Kidney (tissue), 14 donors: ENCODE measurements around the gene OR6C1. TPM values are rescaled to one million over a fixed set of nuclear protein-coding genes. Genes with fewer than 3 reads are reported as not detected.

ENCODE experiments used
- DNase-seq, 5 donors: peaks; one replicate each; pipeline ENCODE4 v3.0.0-alpha.2; 2013 to 2020
- FAIRE-seq: peaks from 2 replicates; lab custom pipeline; 2012; peaks lifted over from hg19 to GRCh38; lab: Jason Lieb, UNC
- H3K27ac ChIP-seq, 2 donors: one replicate each; pipeline ENCODE4 v1.7.0; 2013; ENCODE audit warnings: low read depth in 2 of 2, low read length in 2 of 2, inconsistent platforms in 1 of 2
- H3K27me3 ChIP-seq: one replicate; pipeline ENCODE4 v1.7.1; 2013; ENCODE audit warnings: low read length, inconsistent platforms; ENCODE audit not compliant: control insufficient read depth, insufficient read depth
- H3K36me3 ChIP-seq, 3 donors: one replicate each; pipeline versions ENCODE4 v1.7.0 to v1.7.1; 2013; ENCODE audit warnings: low read length in 3 of 3, control low read depth in 1 of 3, inconsistent platforms in 1 of 3; ENCODE audit not compliant: insufficient read depth in 3 of 3, control insufficient read depth in 2 of 3
- H3K4me1 ChIP-seq, 3 donors: one replicate each; pipeline versions ENCODE4 v1.7.0 to v1.7.1; 2013; ENCODE audit warnings: low read length in 3 of 3, inconsistent platforms in 1 of 3, low read depth in 1 of 3; ENCODE audit not compliant: control insufficient read depth in 2 of 3, insufficient read depth in 2 of 3
- H3K4me3 ChIP-seq, 3 donors: one replicate each; pipeline versions ENCODE4 v1.7.0 to v1.8.1; 2013; ENCODE audit warnings: low read length in 3 of 3, control low read depth in 1 of 3, inconsistent platforms in 1 of 3
- H3K9ac ChIP-seq, 3 donors: one replicate each; pipeline versions ENCODE4 v1.7.0 to v1.7.1; 2013; ENCODE audit warnings: low read length in 3 of 3, control low read depth in 1 of 3, inconsistent platforms in 1 of 3
- H3K9me3 ChIP-seq, 3 donors: one replicate each; pipeline versions ENCODE4 v1.7.0 to v1.7.1; 2013; ENCODE audit warnings: low read length in 3 of 3, control low read depth in 1 of 3, inconsistent platforms in 1 of 3; ENCODE audit not compliant: control insufficient read depth in 2 of 3, insufficient read depth in 1 of 3
- intact Hi-C: fragments of 100-400 bp; cut with DNase I; formaldehyde crosslinking; loops from one replicate; pipeline ENCODE4 v1.11.1; 2022
- polyA plus RNA-seq: library from polyadenylated mRNA; stranded (reverse); fragments of 350-450 nt; fragmentation: Illumina TruSeq; extraction: RNeasy Lipid Tissue Mini Kit (QIAGEN cat#74804); gene quantifications from one replicate; pipeline ENCODE4 v1.2.3, GENCODE V29; 2014; ENCODE audit warnings: low read depth, low replicate concordance; ENCODE audit not compliant: insufficient read depth
- total RNA-seq: library from RNA; stranded (reverse); fragmentation: NEBNext Ultra II Directional; extraction: Animal tissue kit (Norgen Biotek cat#: 25700); gene quantifications from one replicate; pipeline ENCODE4 v1.2.1, GENCODE V29; 2021
- TF ChIP-seq, protein P1 (sequence below): IDR thresholded peaks from 3 replicates; pipeline ENCODE4 v1.5.1; 2012; ENCODE audit warnings: mild to moderate bottlenecking, moderate library complexity, borderline replicate concordance; ENCODE audit not compliant: insufficient read depth; ENCODE audit errors: extremely low read depth
- donor health status: control.
- donor health status: control.
- donor health status: control.
- donor health status: control.
- donor health status: control.
- donor health status: DM: yes; HTN: yes; CAD: no.
- donor health status: Normal renal cell carcinoma (clear cell type).

OR6C1 gene
- total and polyA plus RNA-seq, 2 donors from 2014 or later = not detected

DNA sequence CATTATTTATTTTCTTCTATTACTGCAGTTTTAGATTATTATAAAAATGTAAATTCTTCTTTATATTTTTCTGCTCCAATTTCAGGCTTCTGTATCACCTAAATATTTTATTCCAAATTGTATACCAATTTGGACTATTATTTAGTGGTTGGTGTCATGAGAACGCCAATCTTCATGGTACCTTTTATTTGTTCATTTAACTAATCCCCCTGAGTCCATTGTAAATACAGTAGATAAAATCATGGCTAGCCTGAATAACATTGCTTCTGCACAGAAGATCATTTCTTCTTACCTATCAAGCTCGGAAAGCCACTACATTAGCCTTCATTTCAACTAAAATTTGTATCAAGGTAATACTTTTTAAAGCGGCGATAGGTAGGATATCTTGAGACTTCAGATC lies 48.5 kb downstream of the OR6C1 start, which contains the start of gene OR6C75:
OR6C75 (plus strand) TSS at position 301 of the 400 bp plus-strand sequence. CDS start 2,136 bp downstream, outside the sequence.
- H3K4me1 ChIP-seq = no peaks in the 10 kb centered on the region
- H3K4me3 ChIP-seq = no peak within 1 kb of the TSS
- H3K9ac ChIP-seq = no peak within 1 kb of the TSS
- H3K27me3 ChIP-seq = no peaks in the 10 kb centered on the region
- no peak within 1 kb of the TSS for H3K27ac ChIP-seq
- DNase-seq = no peak
- FAIRE-seq = no peak
- H3K36me3 ChIP-seq = no peaks in the 10 kb centered on the region
- intact Hi-C loops = no loop called here
- no peaks in the 10 kb centered on the region for H3K9me3 ChIP-seq
- TF ChIP-seq, protein P1, sequence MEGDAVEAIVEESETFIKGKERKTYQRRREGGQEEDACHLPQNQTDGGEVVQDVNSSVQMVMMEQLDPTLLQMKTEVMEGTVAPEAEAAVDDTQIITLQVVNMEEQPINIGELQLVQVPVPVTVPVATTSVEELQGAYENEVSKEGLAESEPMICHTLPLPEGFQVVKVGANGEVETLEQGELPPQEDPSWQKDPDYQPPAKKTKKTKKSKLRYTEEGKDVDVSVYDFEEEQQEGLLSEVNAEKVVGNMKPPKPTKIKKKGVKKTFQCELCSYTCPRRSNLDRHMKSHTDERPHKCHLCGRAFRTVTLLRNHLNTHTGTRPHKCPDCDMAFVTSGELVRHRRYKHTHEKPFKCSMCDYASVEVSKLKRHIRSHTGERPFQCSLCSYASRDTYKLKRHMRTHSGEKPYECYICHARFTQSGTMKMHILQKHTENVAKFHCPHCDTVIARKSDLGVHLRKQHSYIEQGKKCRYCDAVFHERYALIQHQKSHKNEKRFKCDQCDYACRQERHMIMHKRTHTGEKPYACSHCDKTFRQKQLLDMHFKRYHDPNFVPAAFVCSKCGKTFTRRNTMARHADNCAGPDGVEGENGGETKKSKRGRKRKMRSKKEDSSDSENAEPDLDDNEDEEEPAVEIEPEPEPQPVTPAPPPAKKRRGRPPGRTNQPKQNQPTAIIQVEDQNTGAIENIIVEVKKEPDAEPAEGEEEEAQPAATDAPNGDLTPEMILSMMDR = no peak

DNA sequence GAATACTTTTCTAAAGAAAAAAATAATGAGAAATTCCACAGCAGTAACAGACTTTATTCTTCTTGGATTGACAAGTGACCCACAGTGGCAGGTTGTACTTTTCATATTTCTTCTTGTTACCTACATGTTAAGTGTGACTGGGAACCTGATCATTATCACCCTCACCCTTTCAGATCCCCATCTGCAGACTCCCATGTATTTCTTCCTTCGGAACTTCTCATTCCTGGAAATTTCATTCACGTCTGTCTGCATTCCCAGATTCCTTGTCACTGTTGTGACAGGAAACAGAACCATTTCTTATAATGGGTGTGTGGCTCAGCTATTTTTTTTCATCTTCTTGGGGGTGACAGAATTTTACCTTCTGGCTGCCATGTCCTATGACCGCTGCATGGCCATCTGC lies 50.9 kb downstream of the OR6C1 start:
- intact Hi-C loops = no loop called here

More for the DNA sequence above, 50.9 kb downstream of the OR6C1 start:
- Histone ChIP-seq H3K27me3 (no peaks in the 10 kb centered on the region), H3K9ac (no peak overlapping the region), H3K27ac (no peak overlapping the region), H3K9me3 (no peaks in the 10 kb centered on the region), H3K36me3 (no peaks in the 10 kb centered on the region), H3K4me1 (no peaks in the 10 kb centered on the region), H3K4me3 (no peak overlapping the region)
- DNase-seq (no peak), FAIRE-seq (no peak)
- TF ChIP-seq, protein P1 = no peak

Other genes with a start within 250 kb of the OR6C1 start
- not detected for gene OR9K2, start 187.9 kb upstream of the OR6C1 start, total RNA-seq
- gene OR9K2, start 187.9 kb upstream of the OR6C1 start, polyA plus RNA-seq = not detected
- gene OR10A7, start 93.3 kb upstream of the OR6C1 start, total RNA-seq = not detected
- not detected for gene OR10A7, start 93.3 kb upstream of the OR6C1 start, polyA plus RNA-seq
- gene OR6C74, start 69.7 kb upstream of the OR6C1 start, total RNA-seq = not detected
- not detected for gene OR6C74, start 69.7 kb upstream of the OR6C1 start, polyA plus RNA-seq
- not detected for gene OR6C6, start 17.8 kb upstream of the OR6C1 start, total RNA-seq
- gene OR6C6, start 17.8 kb upstream of the OR6C1 start, polyA plus RNA-seq = not detected
- gene OR6C3, start 16.4 kb downstream of the OR6C1 start, total RNA-seq = not detected
- not detected for gene OR6C3, start 16.4 kb downstream of the OR6C1 start, polyA plus RNA-seq
- gene OR6C75, start 48.6 kb downstream of the OR6C1 start, total RNA-seq = not detected
- gene OR6C75, start 48.6 kb downstream of the OR6C1 start, polyA plus RNA-seq = not detected
- not detected for gene OR6C65, start 86.2 kb downstream of the OR6C1 start, total RNA-seq
- gene OR6C65, start 86.2 kb downstream of the OR6C1 start, polyA plus RNA-seq = not detected
- not detected for gene OR6C76, start 111.9 kb downstream of the OR6C1 start, total RNA-seq
- not detected for gene OR6C76, start 111.9 kb downstream of the OR6C1 start, polyA plus RNA-seq
- gene OR6C2, start 129.7 kb downstream of the OR6C1 start, total RNA-seq = not detected
- not detected for gene OR6C2, start 129.7 kb downstream of the OR6C1 start, polyA plus RNA-seq
- gene OR6C70, start 155.8 kb downstream of the OR6C1 start, total RNA-seq = not detected
- gene OR6C70, start 155.8 kb downstream of the OR6C1 start, polyA plus RNA-seq = not detected
- not detected for gene OR6C68, start 178.0 kb downstream of the OR6C1 start, total RNA-seq
- gene OR6C68, start 178.0 kb downstream of the OR6C1 start, polyA plus RNA-seq = not detected
- gene OR6C4, start 235.3 kb downstream of the OR6C1 start, total RNA-seq = not detected
- not detected for gene OR6C4, start 235.3 kb downstream of the OR6C1 start, polyA plus RNA-seq